Duodenal mucosa (tissue), 2 donors: ENCODE data around the gene PCARE.
A peak's percentile ranks its signal among the peaks of the same experiment; 100 is the strongest.

Experiments used
- H3K27ac ChIP-seq: one replicate; pipeline ENCODE4 v1.7.0; 2013; ENCODE audit warnings: low read depth, low read length
- H3K27me3 ChIP-seq, 2 donors: one replicate each; pipeline ENCODE4 v1.7.0; 2013; ENCODE audit warnings: low read length in 2 of 2, control low read depth in 1 of 2; ENCODE audit not compliant: insufficient read depth in 2 of 2, control insufficient read depth in 1 of 2
- H3K36me3 ChIP-seq, 2 donors: one replicate each; pipeline ENCODE4 v1.7.0; 2013; ENCODE audit warnings: low read length in 2 of 2, control low read depth in 1 of 2; ENCODE audit not compliant: insufficient read depth in 2 of 2, control insufficient read depth in 1 of 2
- H3K4me1 ChIP-seq, 2 donors: one replicate each; pipeline ENCODE4 v1.7.0; 2013; ENCODE audit warnings: low read length in 2 of 2, control low read depth in 1 of 2; ENCODE audit not compliant: insufficient read depth in 2 of 2, control insufficient read depth in 1 of 2
- H3K4me3 ChIP-seq, 2 donors: one replicate each; pipeline ENCODE4 v1.7.0; 2013; ENCODE audit warnings: low read length in 2 of 2, low read depth in 1 of 2
- H3K9ac ChIP-seq, 2 donors: one replicate each; pipeline ENCODE4 v1.7.0; 2013; ENCODE audit warnings: low read length in 2 of 2, low read depth in 1 of 2
- H3K9me3 ChIP-seq, 2 donors: one replicate each; pipeline ENCODE4 v1.7.0; 2013; ENCODE audit warnings: low read length in 2 of 2, control low read depth in 1 of 2; ENCODE audit not compliant: control insufficient read depth in 1 of 2

Gene PCARE

DNA sequence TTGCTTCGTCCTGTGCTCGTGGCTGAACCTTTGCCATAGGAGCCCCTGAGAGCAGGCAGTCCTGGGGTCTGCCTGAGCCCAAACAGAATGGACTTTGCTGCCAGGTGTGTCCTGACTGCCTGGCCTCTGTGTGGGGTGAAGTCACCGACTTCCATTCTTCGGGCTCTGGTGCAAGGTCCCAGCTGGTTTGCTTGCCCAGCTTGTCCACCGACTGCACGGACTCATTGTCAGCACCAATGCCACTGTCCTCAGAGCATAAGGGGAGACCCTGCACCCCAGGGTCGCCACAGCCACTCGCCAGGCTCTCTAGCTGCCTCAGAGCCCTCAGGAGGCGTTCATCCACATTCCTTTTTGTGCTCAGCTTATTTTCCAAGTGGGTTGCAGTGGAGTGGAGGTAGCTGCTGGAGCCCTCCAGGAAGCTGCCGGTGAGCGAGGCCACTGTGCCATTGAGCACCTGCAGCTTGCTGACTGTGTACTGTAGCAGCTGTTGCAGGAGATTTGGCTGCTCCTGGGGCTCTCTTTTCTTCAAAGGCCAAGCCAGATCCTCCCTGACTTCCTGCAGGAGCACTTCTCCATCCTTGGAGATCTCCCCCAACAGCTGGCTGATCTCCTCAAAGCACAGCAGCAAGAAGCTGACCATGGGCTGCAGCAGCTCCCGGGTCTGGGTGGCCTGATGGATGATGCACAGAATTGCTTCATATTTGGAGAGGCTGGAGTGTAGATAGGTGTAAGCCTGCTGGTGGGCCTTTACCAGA lies 1.2 kb downstream of the PCARE start:
- Histone ChIP-seq H3K9me3 (no peaks in the 10 kb centered on the region), H3K4me3 (no peak overlapping the region), H3K36me3 (no peaks in the 10 kb centered on the region), H3K9ac (no peak overlapping the region), H3K27me3 (peaks cover 0 to 3% of the 10 kb centered on the region in 2 donors), H3K27ac (no peak overlapping the region), H3K4me1 (no peaks in the 10 kb centered on the region)

DNA sequence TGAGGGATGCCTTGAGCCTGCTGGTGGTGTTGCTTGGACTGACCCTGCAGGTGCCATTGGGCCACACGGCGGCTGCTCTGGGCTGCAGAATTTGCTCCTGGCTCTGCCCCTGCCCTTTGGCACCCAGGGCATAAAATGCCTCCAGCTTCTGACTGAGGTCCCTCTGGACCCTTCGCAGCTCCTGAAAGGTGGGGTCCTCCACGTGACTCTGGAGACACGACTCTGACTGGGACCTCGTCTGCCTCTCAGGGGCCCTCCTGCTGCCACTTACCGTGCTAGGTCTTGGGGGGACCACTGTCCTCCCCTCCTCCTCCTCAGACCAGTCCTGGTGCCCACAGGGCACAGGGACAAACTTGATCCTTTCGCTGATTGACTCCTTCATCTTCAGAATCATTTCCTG lies 2.1 kb downstream of the PCARE start:
- H3K4me3 ChIP-seq: no peak overlapping the region
- H3K9ac ChIP-seq: no peak overlapping the region
- H3K36me3 ChIP-seq: no peaks in the 10 kb centered on the region
- H3K9me3 ChIP-seq: no peaks in the 10 kb centered on the region
- H3K4me1 ChIP-seq: no peaks in the 10 kb centered on the region
- H3K27ac ChIP-seq: no peak overlapping the region
- H3K27me3 ChIP-seq: peaks cover 0 to 3% of the 10 kb centered on the region in 2 donors

DNA sequence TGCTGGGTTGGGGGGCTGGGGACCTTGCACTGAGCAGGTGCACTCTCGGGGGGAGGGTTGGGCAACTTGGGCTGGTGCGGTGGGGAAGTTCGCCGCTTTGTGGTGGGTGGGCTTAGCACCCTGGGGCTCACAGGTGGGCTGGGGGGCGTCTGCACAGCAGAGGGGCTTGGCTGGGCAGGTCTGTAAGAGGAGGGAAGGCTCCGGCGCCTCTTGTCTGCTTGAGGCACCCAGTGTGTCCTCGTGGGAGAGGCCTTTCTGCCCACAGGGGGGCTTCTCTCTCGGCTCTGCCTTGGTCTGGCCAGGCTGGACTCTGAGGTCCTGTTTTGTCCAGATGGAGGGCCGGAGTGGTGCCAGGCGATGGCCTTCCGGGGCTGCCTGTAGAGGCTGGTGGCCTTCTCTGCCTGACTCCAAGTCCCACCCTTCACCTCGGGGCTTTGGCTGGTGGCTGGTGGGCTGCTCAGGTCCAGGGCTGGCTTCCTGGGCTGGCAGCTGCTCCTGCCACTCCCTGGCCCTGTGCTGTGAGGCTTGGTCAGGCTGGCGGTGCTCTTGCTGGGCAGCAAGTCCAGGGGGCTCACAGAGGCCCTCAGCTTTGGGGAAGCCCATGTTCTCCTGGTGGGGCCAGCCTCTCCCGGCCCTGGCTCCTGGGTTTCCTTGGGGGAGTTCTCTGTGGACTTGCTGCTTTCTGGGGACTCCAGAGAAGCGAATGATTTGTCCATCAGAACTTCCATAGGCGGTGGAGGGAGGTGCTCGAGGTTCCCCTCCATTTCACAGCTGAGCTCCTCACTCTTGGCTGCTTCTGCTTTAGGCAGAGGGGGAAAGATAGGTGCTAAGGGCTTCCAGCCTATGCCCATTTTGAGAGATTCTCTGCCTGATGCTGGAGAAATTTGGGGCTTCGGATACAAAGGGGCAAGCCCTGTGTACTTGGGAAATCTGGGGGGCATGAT lies 3.0 kb downstream of the PCARE start:
- H3K9me3 ChIP-seq: no peaks in the 10 kb centered on the region
- H3K27ac ChIP-seq: no peak overlapping the region
- H3K9ac ChIP-seq: no peak overlapping the region
- H3K4me3 ChIP-seq: no peak overlapping the region
- no peaks in the 10 kb centered on the region for H3K36me3 ChIP-seq
- no peaks in the 10 kb centered on the region for H3K4me1 ChIP-seq
- peaks cover 0 to 3% of the 10 kb centered on the region in 2 donors for H3K27me3 ChIP-seq

- no peaks in the 10 kb centered on the region for H3K9me3 ChIP-seq
- no peak overlapping the region for H3K9ac ChIP-seq
- no peaks in the 10 kb centered on the region for H3K36me3 ChIP-seq
- no peak overlapping the region for H3K4me3 ChIP-seq
- no peaks in the 10 kb centered on the region for H3K4me1 ChIP-seq
- peaks cover 0 to 3% of the 10 kb centered on the region in 2 donors for H3K27me3 ChIP-seq
- H3K27ac ChIP-seq: no peak overlapping the region
Measured at GRCh38 chr2:29070526-29070925, 3.8 kb downstream of the PCARE start.

DNA sequence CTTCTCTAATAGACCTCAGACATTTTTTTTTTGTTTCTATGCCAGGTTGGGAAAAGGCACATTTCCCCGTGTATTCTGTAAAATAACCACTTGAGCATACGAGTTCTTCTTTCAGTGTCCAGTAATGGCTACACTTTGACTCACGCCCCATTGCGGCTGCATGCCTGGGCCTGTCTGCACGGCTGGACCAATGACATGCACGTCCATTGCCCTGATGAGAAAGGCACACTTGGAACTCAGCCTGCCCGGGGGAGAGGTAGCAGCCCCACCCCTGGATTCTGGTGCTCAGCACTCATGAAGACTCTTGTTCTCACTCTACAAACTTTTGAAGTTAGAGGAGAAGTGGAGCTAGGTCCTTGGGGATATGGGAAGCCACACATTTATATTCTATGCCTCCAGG lies 5.8 kb downstream of the PCARE start:
- Histone ChIP-seq H3K4me1 (peaks cover 0 to 3% of the 10 kb centered on the region in 2 donors), H3K9ac (no peak overlapping the region), H3K27ac (no peak overlapping the region), H3K36me3 (no peaks in the 10 kb centered on the region), H3K27me3 (peaks cover 0 to 3% of the 10 kb centered on the region in 2 donors), H3K9me3 (no peaks in the 10 kb centered on the region), H3K4me3 (no peak overlapping the region)

GRCh38 chr2:29066997-29067605 lies 7.2 kb downstream of the PCARE start:
- no peaks in the 10 kb centered on the region for H3K27me3 ChIP-seq
- no peak overlapping the region for H3K4me3 ChIP-seq
- no peaks in the 10 kb centered on the region for H3K9me3 ChIP-seq
- no peak overlapping the region for H3K9ac ChIP-seq
- H3K4me1 ChIP-seq: peaks cover 0 to 3% of the 10 kb centered on the region in 2 donors
- no peaks in the 10 kb centered on the region for H3K36me3 ChIP-seq
- H3K27ac ChIP-seq: no peak overlapping the region

DNA sequence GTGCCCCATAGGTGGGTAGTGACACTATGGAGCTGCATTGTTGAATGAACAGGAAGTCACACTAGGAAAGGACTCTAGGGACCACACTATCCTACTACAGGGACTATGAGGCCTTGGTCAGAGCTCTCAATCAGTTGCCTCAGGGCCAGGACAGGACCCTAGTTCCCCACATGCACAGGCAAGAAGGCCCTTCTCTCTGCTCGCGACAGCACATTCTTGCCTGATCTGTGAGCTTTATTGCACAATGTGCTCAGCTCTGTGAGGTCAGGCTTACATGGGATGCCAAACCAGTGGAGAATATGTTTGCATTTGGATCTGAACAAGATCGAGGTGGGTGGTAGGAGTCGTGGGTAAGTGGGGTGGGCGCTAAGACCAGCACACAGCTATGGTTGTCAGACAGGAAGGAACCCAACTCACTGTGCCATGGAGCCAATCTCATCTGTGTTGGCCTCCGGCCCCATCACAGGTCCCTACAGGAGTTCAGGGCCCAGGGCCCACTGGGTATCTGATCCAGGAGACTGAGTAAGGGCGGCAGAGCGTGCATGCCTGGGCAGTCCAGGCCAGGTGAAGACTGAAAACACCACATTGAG lies 8.0 kb downstream of the PCARE start:
- H3K27me3 ChIP-seq: no peaks in the 10 kb centered on the region
- no peak overlapping the region for H3K27ac ChIP-seq
- peaks cover 0 to 3% of the 10 kb centered on the region in 2 donors for H3K4me1 ChIP-seq

DNA sequence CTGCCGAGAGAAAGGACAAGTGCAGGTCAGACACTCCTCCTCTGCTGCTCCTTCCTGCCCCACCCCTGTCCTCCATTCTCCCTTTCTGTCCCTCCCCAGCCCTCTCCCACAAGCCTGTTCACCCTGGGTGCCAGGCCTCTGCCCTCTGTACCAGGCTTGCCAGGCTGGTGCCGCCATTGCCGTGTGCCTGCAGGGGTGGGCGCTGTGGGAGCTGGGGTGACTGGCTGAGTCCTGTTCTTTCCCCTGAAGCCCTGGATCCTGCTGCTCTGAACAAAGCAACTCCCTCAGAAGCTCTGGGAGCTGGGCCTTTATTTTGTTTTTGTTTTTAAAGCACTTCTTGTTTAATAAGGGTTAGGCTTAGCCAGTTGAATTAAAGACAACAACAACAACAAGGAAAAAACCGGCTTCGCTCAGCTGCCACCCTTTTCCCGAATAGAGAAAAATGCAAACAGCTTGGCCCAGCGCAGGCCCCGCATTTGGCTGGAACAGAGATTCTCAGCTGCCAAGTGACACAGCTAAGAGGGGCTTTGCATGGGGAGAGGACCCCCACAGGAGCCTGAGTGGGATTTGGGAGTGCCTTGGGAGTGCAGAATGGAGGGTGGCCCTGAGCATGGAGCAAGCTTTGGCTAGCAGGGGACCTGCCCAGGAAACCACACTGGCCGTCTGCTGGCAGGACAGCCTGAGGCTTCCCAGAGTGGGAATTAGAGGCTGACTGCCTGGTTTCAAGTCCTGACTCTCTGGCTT lies 9.1 kb downstream of the PCARE start:
- no peaks in the 10 kb centered on the region for H3K36me3 ChIP-seq
- H3K9ac ChIP-seq: no peak overlapping the region
- peaks cover 0 to 3% of the 10 kb centered on the region in 2 donors for H3K4me1 ChIP-seq
- no peak overlapping the region for H3K4me3 ChIP-seq
- H3K9me3 ChIP-seq: no peaks in the 10 kb centered on the region
- H3K27ac ChIP-seq: peak overlapping the region; percentile 26
- H3K27me3 ChIP-seq: no peaks in the 10 kb centered on the region

More for the DNA sequence above, 8.0 kb downstream of the PCARE start:
- no peaks in the 10 kb centered on the region for H3K36me3 ChIP-seq
- no peak overlapping the region for H3K9ac ChIP-seq
- no peaks in the 10 kb centered on the region for H3K9me3 ChIP-seq
- no peak overlapping the region for H3K4me3 ChIP-seq

- Histone ChIP-seq H3K9ac (no peak overlapping the region), H3K4me1 (peaks cover 0 to 3% of the 10 kb centered on the region in 2 donors), H3K36me3 (no peaks in the 10 kb centered on the region), H3K9me3 (no peaks in the 10 kb centered on the region), H3K27ac (peak overlapping the region; percentile 26), H3K27me3 (no peaks in the 10 kb centered on the region), H3K4me3 (no peak overlapping the region)
Measured at GRCh38 chr2:29064746-29065067, 9.6 kb downstream of the PCARE start.
